Esophagus (tissue), 2 donors: ENCODE measurements around the gene ELOVL7. TPM values are rescaled to one million over a fixed set of nuclear protein-coding genes. Genes with fewer than 3 reads are reported as not detected.

Experiments
- H3K27ac ChIP-seq, 2 donors: one replicate each; pipeline ENCODE4 v1.5.1; 2013; ENCODE audit warnings: low read depth in 2 of 2, mild to moderate bottlenecking in 2 of 2, inconsistent platforms in 1 of 2, low read length in 1 of 2, moderate library complexity in 1 of 2
- H3K27me3 ChIP-seq, 2 donors: one replicate each; pipeline ENCODE4 v1.6.1; 2013; ENCODE audit warnings: low read length in 2 of 2, control low read depth in 1 of 2, mild to moderate bottlenecking in 1 of 2; ENCODE audit not compliant: insufficient read depth in 2 of 2, control insufficient read depth in 1 of 2
- H3K36me3 ChIP-seq, 2 donors: one replicate each; pipeline ENCODE4 v1.6.1; 2013; ENCODE audit warnings: low read length in 1 of 2; ENCODE audit not compliant: control insufficient read depth in 2 of 2, insufficient read depth in 2 of 2
- H3K4me1 ChIP-seq, 2 donors: one replicate each; pipeline ENCODE4 v1.6.1; 2013; ENCODE audit warnings: low read length in 1 of 2; ENCODE audit not compliant: control insufficient read depth in 2 of 2, insufficient read depth in 2 of 2
- H3K4me3 ChIP-seq, 2 donors: one replicate each; pipeline ENCODE4 v1.5.1; 2013; ENCODE audit warnings: low read length in 2 of 2, mild to moderate bottlenecking in 2 of 2, low read depth in 1 of 2, moderate library complexity in 1 of 2
- H3K9me3 ChIP-seq, 2 donors: one replicate each; pipeline ENCODE4 v1.6.1; 2013; ENCODE audit warnings: mild to moderate bottlenecking in 2 of 2, low read depth in 1 of 2, low read length in 1 of 2, moderate library complexity in 1 of 2; ENCODE audit not compliant: control insufficient read depth in 2 of 2, insufficient read depth in 1 of 2
- WGBS, 2 donors: extraction: QIAGEN DNeasy Blood & Tissue Kit; methylation state at CpG; one replicate each; pipeline ENCODE4 v1.1.7; 2013; 5-methylcytosine and 5-hydroxymethylcytosine counted together
- polyA plus RNA-seq, 2 donors: library from polyadenylated mRNA; stranded (reverse); fragments of 200-250 nt; gene quantifications; one replicate each; pipeline ENCODE4 v1.2.3, GENCODE V29; 2013
- donor health status: healthy with polysubstance abuse.
- donor health status: Bipolar disorder and iron deficiency.

ELOVL7 gene
- polyA plus RNA-seq, 2 donors: 2.2 to 2.8 TPM

- WGBS, 2 donors: 56 to 60% methylated on average over 3 of the region's 3 CpGs
- Histone ChIP-seq H3K9me3 (no peaks in the 10 kb centered on the region), H3K4me1 (no peaks in the 10 kb centered on the region), H3K27ac (no peak overlapping the region), H3K4me3 (no peak overlapping the region), H3K36me3 (no peaks in the 10 kb centered on the region), H3K27me3 (no peaks in the 10 kb centered on the region)
Measured at GRCh38 chr5:60836131-60836530, 7.9 kb downstream of the ELOVL7 start.

- no peaks in the 10 kb centered on the region for H3K36me3 ChIP-seq
- H3K27ac ChIP-seq: no peak overlapping the region
- no peaks in the 10 kb centered on the region for H3K27me3 ChIP-seq
- 58 to 68% methylated on average over 5 of the region's 5 CpGs for WGBS, 2 donors
- no peak overlapping the region for H3K4me3 ChIP-seq
- no peaks in the 10 kb centered on the region for H3K4me1 ChIP-seq
- H3K9me3 ChIP-seq: no peaks in the 10 kb centered on the region
Measured at GRCh38 chr5:60835554-60835953, 8.5 kb downstream of the ELOVL7 start.

GRCh38 chr5:60833520-60833919 lies 10.5 kb downstream of the ELOVL7 start:
- Histone ChIP-seq H3K9me3 (no peaks in the 10 kb centered on the region), H3K4me1 (no peaks in the 10 kb centered on the region), H3K27ac (no peak overlapping the region), H3K27me3 (no peaks in the 10 kb centered on the region), H3K36me3 (no peaks in the 10 kb centered on the region), H3K4me3 (no peak overlapping the region)

GRCh38 chr5:60830581-60831127 lies 13.4 kb downstream of the ELOVL7 start:
- no peaks in the 10 kb centered on the region for H3K27me3 ChIP-seq
- H3K36me3 ChIP-seq: no peaks in the 10 kb centered on the region
- H3K27ac ChIP-seq: no peak overlapping the region
- no peak overlapping the region for H3K4me3 ChIP-seq
- H3K4me1 ChIP-seq: no peaks in the 10 kb centered on the region
- no peaks in the 10 kb centered on the region for H3K9me3 ChIP-seq

- WGBS, 2 donors: 63 to 74% methylated on average over 2 of the region's 2 CpGs
- Histone ChIP-seq H3K27ac (no peak overlapping the region), H3K36me3 (no peaks in the 10 kb centered on the region), H3K4me3 (no peak overlapping the region), H3K27me3 (no peaks in the 10 kb centered on the region), H3K9me3 (no peaks in the 10 kb centered on the region), H3K4me1 (no peaks in the 10 kb centered on the region)
Measured at GRCh38 chr5:60829490-60830266, 14.4 kb downstream of the ELOVL7 start.

- H3K27me3 ChIP-seq: no peaks in the 10 kb centered on the region
- no peaks in the 10 kb centered on the region for H3K36me3 ChIP-seq
- 85 to 94% methylated on average over 1 of the region's 1 CpG for WGBS, 2 donors
- H3K9me3 ChIP-seq: no peaks in the 10 kb centered on the region
- H3K27ac ChIP-seq: no peak overlapping the region
- no peak overlapping the region for H3K4me3 ChIP-seq
- no peaks in the 10 kb centered on the region for H3K4me1 ChIP-seq
Measured at GRCh38 chr5:60827201-60827600, 16.9 kb downstream of the ELOVL7 start.

GRCh38 chr5:60826653-60827052 lies 17.4 kb downstream of the ELOVL7 start:
- Histone ChIP-seq H3K4me3 (no peak overlapping the region), H3K27me3 (no peaks in the 10 kb centered on the region)

GRCh38 chr5:60823574-60823973 lies 20.5 kb downstream of the ELOVL7 start:
- Histone ChIP-seq H3K36me3 (no peaks in the 10 kb centered on the region), H3K27ac (no peak overlapping the region), H3K9me3 (no peaks in the 10 kb centered on the region), H3K27me3 (no peaks in the 10 kb centered on the region), H3K4me1 (no peaks in the 10 kb centered on the region), H3K4me3 (no peak overlapping the region)
- WGBS, 2 donors: 56 to 65% methylated on average over 1 of the region's 1 CpG

More at GRCh38 chr5:60826653-60827052, 17.4 kb downstream of the ELOVL7 start:
- H3K36me3 ChIP-seq: no peaks in the 10 kb centered on the region
- H3K27ac ChIP-seq: no peak overlapping the region
- H3K4me1 ChIP-seq: no peaks in the 10 kb centered on the region
- no peaks in the 10 kb centered on the region for H3K9me3 ChIP-seq

GRCh38 chr5:60822285-60822556 lies 21.8 kb downstream of the ELOVL7 start:
- no peaks in the 10 kb centered on the region for H3K9me3 ChIP-seq
- H3K27me3 ChIP-seq: no peaks in the 10 kb centered on the region
- H3K4me1 ChIP-seq: no peaks in the 10 kb centered on the region
- H3K36me3 ChIP-seq: no peaks in the 10 kb centered on the region
- H3K27ac ChIP-seq: no peak overlapping the region
- no peak overlapping the region for H3K4me3 ChIP-seq
- 86 to 96% methylated on average over 2 of the region's 2 CpGs for WGBS, 2 donors

GRCh38 chr5:60821488-60822284 lies 22.4 kb downstream of the ELOVL7 start:
- H3K27me3 ChIP-seq: no peaks in the 10 kb centered on the region
- H3K27ac ChIP-seq: no peak overlapping the region
- no peaks in the 10 kb centered on the region for H3K9me3 ChIP-seq
- no peaks in the 10 kb centered on the region for H3K36me3 ChIP-seq
- 92 to 95% methylated on average over 4 of the region's 4 CpGs for WGBS, 2 donors
- H3K4me1 ChIP-seq: no peaks in the 10 kb centered on the region
- no peak overlapping the region for H3K4me3 ChIP-seq
